Gastroesophageal sphincter (tissue), 4 donors: ENCODE results near the gene GATA3. TPM values are rescaled to one million over a fixed set of nuclear protein-coding genes. Genes with fewer than 3 reads are reported as not detected.

Experiments used
- ATAC-seq: fragments of 150-250 bp; one replicate; pipeline ENCODE4 v1.9.1; 2016; ENCODE audit warnings: mild to moderate bottlenecking, moderate library complexity
- H3K27ac ChIP-seq, 4 donors: fragments of 200-600 bp; sonication (generic) in 3 of 4; 1 replicate in 3 of 4; 2 replicates in 1 of 4; pipeline ENCODE4 v1.5.1; 2016 to 2019
- H3K27me3 ChIP-seq: fragments of 200-600 bp; sonication (generic); one replicate; pipeline ENCODE4 v1.5.1; 2019
- H3K36me3 ChIP-seq, 2 donors: fragments of 200-600 bp; sonication (generic); one replicate each; pipeline ENCODE4 v1.5.1; 2019; ENCODE audit warnings: control low read depth in 1 of 2
- H3K4me1 ChIP-seq, 3 donors: fragments of 200-600 bp; sonication (generic); 1 replicate in 2 of 3; 2 replicates in 1 of 3; pipeline ENCODE4 v1.5.1; 2016 to 2019; ENCODE audit warnings: control low read depth in 2 of 3
- H3K4me3 ChIP-seq, 2 donors: fragments of 200-600 bp; sonication (generic); one replicate each; pipeline ENCODE4 v1.5.1; 2019; ENCODE audit warnings: mild to moderate bottlenecking in 1 of 2, moderate library complexity in 1 of 2
- H3K9me3 ChIP-seq, 3 donors: fragments of 200-600 bp; sonication (generic); one replicate each; pipeline ENCODE4 v1.5.1; 2017 to 2019; ENCODE audit warnings: control low read depth in 2 of 3
- EP300 ChIP-seq: sonication (generic); formaldehyde crosslinking; IDR thresholded peaks from one replicate; pipeline ENCODE4 v1.6.1; 2017; ENCODE audit warnings: antibody characterized with exemption, mild to moderate bottlenecking
- POLR2A ChIP-seq, 2 donors: fragments of 450-650 bp; IDR thresholded peaks; one replicate each; pipeline ENCODE4 v1.6.1; 2017; ENCODE audit warnings: antibody characterized with exemption in 2 of 2, mild to moderate bottlenecking in 2 of 2, moderate library complexity in 1 of 2
- POLR2AphosphoS5 ChIP-seq: sonication (generic); formaldehyde crosslinking; IDR thresholded peaks from one replicate; pipeline ENCODE4 v1.6.1; 2017; ENCODE audit warnings: antibody characterized with exemption
- WGBS, 2 donors: methylation state at CpG; one replicate each; pipeline ENCODE4 v1.1.5; 2018; ENCODE audit warnings: low coverage in 1 of 2; 5-methylcytosine and 5-hydroxymethylcytosine counted together
- total RNA-seq, 4 donors: library from RNA; depleted of rRNA; stranded (reverse); fragments of >200 nt; gene quantifications; one replicate each; pipeline ENCODE4 v1.1.0, GENCODE V29; 2016
- TF ChIP-seq, protein P1 (sequence below), 4 experiments: fragments of 200-600 bp in 2 of 4; fragments of 450-650 bp in 2 of 4; sonication (generic) in 1 of 4; IDR thresholded peaks; one replicate each; pipeline ENCODE4 v1.5.1; 2017 to 2019; ENCODE audit warnings: antibody characterized with exemption in 4 of 4, mild to moderate bottlenecking in 2 of 4, moderate library complexity in 2 of 4

Gene GATA3
- total RNA-seq, 4 donors from 2014 or later, result 0.35 TPM; not detected in 3

DNA sequence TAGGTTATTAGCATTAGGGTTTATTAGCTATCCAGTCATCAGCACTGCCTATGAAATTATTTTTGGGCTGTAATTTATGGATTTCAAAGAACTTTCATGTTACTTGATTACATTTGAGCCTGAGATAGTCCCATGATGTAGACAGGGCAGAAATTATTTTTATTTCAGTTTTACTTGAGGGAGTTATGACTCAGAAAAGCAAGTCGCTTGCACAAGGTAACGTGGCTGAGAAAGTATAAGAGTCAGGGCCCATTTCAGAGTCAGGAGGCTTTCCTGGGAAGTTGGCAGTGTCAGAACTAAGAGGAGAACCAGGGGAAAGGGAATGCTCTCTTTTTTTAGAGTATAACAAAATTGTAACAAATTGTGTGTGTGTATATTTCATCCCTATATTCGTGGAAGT is 16.5 kb downstream of the GATA3 start:
- no peak overlapping the region for H3K27ac ChIP-seq
- H3K27me3 ChIP-seq, result peaks cover 55% of the 10 kb centered on the region
- WGBS, 2 donors, result 60 to 80% methylated on average over 2 to 3 of the region's 3 CpGs
- no peaks in the 10 kb centered on the region for H3K4me1 ChIP-seq
- no peaks in the 10 kb centered on the region for H3K36me3 ChIP-seq
- H3K9me3 ChIP-seq, result no peaks in the 10 kb centered on the region
- ATAC-seq, result no peak
- TF ChIP-seq POLR2AphosphoS5, result no peak
- TF ChIP-seq, protein P1, sequence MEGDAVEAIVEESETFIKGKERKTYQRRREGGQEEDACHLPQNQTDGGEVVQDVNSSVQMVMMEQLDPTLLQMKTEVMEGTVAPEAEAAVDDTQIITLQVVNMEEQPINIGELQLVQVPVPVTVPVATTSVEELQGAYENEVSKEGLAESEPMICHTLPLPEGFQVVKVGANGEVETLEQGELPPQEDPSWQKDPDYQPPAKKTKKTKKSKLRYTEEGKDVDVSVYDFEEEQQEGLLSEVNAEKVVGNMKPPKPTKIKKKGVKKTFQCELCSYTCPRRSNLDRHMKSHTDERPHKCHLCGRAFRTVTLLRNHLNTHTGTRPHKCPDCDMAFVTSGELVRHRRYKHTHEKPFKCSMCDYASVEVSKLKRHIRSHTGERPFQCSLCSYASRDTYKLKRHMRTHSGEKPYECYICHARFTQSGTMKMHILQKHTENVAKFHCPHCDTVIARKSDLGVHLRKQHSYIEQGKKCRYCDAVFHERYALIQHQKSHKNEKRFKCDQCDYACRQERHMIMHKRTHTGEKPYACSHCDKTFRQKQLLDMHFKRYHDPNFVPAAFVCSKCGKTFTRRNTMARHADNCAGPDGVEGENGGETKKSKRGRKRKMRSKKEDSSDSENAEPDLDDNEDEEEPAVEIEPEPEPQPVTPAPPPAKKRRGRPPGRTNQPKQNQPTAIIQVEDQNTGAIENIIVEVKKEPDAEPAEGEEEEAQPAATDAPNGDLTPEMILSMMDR (IDR thresholded peaks at IDR 0.05), result no peak
- no peak for TF ChIP-seq POLR2A (IDR thresholded peaks at IDR 0.05)
- TF ChIP-seq EP300, result no peak
- H3K4me3 ChIP-seq, result no peak overlapping the region

DNA sequence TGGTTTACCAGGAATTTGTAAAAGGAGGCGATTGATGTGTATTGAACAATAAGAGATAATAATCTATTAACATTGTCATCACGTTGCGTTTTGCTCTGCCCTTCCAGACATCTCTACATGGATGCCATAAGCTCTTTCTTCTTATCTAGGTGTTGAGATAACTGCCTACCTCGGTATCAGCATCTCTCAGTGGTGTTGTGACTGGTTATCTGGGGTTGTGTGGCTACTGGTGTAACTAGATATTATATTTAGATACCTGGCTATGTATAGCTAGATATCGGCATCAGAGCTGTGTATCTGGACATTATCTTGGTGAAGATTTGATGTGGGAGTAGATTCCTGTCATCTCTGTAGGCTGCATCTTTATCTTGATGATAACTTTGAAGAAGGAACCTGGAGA is 17.2 kb downstream of the GATA3 start:
- H3K9me3 ChIP-seq, result no peaks in the 10 kb centered on the region
- H3K36me3 ChIP-seq, result no peaks in the 10 kb centered on the region
- 69 to 85% methylated on average over 4 to 5 of the region's 5 CpGs for whole genome bisulfite sequencing, 2 donors
- TF ChIP-seq, protein P1 (IDR thresholded peaks at IDR 0.05), result no peak
- TF ChIP-seq POLR2AphosphoS5 (no peak), POLR2A (IDR thresholded peaks at IDR 0.05) (no peak), EP300 (no peak)
- H3K27me3 ChIP-seq, result peaks cover 57% of the 10 kb centered on the region
- H3K27ac ChIP-seq, result no peak overlapping the region
- no peak overlapping the region for H3K4me3 ChIP-seq
- H3K4me1 ChIP-seq, result no peaks in the 10 kb centered on the region
- ATAC-seq, result no peak

DNA sequence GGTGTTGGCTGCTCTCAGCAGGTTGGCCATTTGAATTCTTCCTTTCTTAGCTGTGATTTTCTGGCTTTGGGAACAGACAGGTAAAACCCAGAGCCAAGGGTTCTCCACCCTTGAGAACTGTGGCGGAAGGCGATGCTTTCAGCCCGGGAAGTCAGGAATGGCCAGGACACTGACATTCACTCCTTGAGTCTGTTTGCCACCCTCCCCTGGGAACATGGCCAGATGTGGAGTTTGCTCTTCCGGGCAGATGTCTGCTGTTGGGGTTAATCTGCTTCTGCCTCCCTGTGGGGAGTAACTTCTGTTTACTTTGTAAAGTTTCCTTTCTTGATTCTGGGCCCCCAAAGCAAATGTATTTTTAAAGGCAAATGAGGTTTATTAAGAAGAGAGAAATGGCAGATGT is 17.7 kb downstream of the GATA3 start:
- no peaks in the 10 kb centered on the region for H3K9me3 ChIP-seq
- no peaks in the 10 kb centered on the region for H3K4me1 ChIP-seq
- peaks cover 55% of the 10 kb centered on the region for H3K27me3 ChIP-seq
- H3K36me3 ChIP-seq, result no peaks in the 10 kb centered on the region
- no peak for ATAC-seq
- no peak overlapping the region for H3K4me3 ChIP-seq
- no peak for TF ChIP-seq EP300
- TF ChIP-seq POLR2AphosphoS5, result no peak
- no peak for TF ChIP-seq POLR2A (IDR thresholded peaks at IDR 0.05)
- TF ChIP-seq, protein P1 (IDR thresholded peaks at IDR 0.05), result no peak
- no peak overlapping the region for H3K27ac ChIP-seq
- no CpG with 5 or more reads among the region's 4 CpGs for WGBS, 2 donors

DNA sequence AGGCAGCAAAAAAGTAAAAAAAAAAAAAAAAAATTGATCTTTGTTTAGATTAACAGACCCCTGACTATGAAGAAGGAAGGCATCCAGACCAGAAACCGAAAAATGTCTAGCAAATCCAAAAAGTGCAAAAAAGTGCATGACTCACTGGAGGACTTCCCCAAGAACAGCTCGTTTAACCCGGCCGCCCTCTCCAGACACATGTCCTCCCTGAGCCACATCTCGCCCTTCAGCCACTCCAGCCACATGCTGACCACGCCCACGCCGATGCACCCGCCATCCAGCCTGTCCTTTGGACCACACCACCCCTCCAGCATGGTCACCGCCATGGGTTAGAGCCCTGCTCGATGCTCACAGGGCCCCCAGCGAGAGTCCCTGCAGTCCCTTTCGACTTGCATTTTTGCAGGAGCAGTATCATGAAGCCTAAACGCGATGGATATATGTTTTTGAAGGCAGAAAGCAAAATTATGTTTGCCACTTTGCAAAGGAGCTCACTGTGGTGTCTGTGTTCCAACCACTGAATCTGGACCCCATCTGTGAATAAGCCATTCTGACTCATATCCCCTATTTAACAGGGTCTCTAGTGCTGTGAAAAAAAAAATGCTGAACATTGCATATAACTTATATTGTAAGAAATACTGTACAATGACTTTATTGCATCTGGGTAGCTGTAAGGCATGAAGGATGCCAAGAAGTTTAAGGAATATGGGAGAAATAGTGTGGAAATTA is 19.4 kb downstream of the GATA3 start:
- ATAC-seq, result no peak
- H3K4me1 ChIP-seq, result no peaks in the 10 kb centered on the region
- no peak overlapping the region for H3K4me3 ChIP-seq
- 90% methylated on average over 11 to 15 of the region's 15 CpGs for WGBS, 2 donors
- no peak for TF ChIP-seq POLR2AphosphoS5
- TF ChIP-seq POLR2A (IDR thresholded peaks at IDR 0.05), result no peak
- TF ChIP-seq, protein P1 (IDR thresholded peaks at IDR 0.05), result no peak
- no peak for TF ChIP-seq EP300
- no peaks in the 10 kb centered on the region for H3K36me3 ChIP-seq
- peaks cover 59% of the 10 kb centered on the region for H3K27me3 ChIP-seq
- no peaks in the 10 kb centered on the region for H3K9me3 ChIP-seq
- H3K27ac ChIP-seq, result no peak overlapping the region

DNA sequence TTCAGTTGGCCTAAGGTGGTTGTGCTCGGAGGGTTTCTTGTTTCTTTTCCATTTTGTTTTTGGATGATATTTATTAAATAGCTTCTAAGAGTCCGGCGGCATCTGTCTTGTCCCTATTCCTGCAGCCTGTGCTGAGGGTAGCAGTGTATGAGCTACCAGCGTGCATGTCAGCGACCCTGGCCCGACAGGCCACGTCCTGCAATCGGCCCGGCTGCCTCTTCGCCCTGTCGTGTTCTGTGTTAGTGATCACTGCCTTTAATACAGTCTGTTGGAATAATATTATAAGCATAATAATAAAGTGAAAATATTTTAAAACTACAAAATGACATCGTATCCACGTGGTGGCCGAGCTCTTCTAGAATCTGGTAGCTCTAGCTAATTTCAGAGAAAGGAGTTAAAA is 20.4 kb downstream of the GATA3 start:
- Histone ChIP-seq H3K4me1 (no peaks in the 10 kb centered on the region), H3K27me3 (peaks cover 58% of the 10 kb centered on the region), H3K4me3 (no peak overlapping the region), H3K27ac (no peak overlapping the region), H3K9me3 (no peaks in the 10 kb centered on the region), H3K36me3 (no peaks in the 10 kb centered on the region)
- ATAC-seq, result no peak
- no peak for TF ChIP-seq EP300
- TF ChIP-seq, protein P1 (IDR thresholded peaks at IDR 0.05), result no peak
- 77 to 84% methylated on average over 10 of the region's 14 CpGs for WGBS, 2 donors
